Measurements from ENCODE around the gene ITGAE.
"Not testable (repeated sequence)": the region's sequence is repeated elsewhere in the genome, so short reads cannot be mapped to it uniquely, and the experiment has no call there.

The ITGAE gene

GRCh38 chr17:3715296-3715695 is 85.7 kb downstream of the ITGAE start:
- intact Hi-C loops (cut with DNase I) = no loop called here
- peak in 14 of 42 donors; percentile 16 to 65 (median 44) for DNase-seq

DNA sequence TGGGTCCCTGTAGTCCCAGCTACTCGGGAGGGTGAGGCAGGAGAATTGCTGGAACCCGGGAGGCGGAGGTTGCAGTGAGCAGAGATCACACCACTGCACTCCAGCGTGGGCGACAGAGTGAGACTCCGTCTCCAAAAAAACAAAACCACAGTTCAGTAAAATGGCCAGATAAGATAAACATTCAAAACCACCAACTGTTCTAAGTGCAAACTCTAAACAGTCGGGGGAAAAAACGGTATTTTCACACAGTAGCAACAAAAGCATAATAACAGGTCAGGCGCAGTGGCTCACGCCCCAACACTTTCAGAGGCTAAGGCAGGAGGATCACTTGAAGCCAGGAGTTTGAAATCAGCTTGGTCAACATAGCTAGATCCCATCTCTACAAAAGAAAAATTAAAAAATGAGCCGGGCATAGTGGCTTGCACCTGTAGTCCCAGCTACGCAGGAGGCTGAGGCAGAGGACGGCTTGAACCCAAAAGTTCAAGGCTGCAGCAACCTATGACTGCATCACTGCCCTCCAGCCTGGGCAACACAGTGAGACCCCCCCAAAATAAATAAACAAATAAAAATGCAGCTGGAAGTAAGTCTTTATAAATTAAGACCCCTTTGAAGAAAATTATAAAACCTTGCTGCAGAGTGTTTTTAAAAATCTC is 88.1 kb downstream of the ITGAE start:
- intact Hi-C loops (cut with DNase I) = no loop called here
- no peak for DNase-seq

GRCh38 chr17:3710951-3711383 is 90.0 kb downstream of the ITGAE start:
- DNase-seq = peak in 1 of 42 donors; percentile 49
- intact Hi-C loops (cut with DNase I) = no loop called here

GRCh38 chr17:3708366-3708765 is 92.6 kb downstream of the ITGAE start:
- intact Hi-C loops (cut with DNase I) = no loop called here
- no peak for DNase-seq

DNA sequence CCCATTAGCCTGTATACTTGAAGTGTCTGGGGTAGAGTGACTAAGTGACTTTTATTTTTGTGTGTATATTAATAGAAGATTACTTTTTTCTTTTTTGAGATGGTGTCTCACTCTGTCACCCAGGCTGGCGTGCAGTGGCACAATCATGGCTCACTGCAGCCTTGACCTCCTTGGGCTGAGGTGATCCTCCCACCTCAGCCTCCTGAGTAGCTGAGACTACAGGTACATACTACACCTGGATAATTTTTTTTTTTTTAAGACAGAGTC is 95.3 kb downstream of the ITGAE start:
- intact Hi-C loops (cut with DNase I); DNase-seq: not testable (repeated sequence)

- intact Hi-C loops (cut with DNase I) = no loop called here
- no peak for DNase-seq
These were observed 95.9 kb downstream of the ITGAE start for GRCh38 chr17:3704931-3705717.

GRCh38 chr17:3702041-3702539 is 98.9 kb downstream of the ITGAE start:
- intact Hi-C loops (cut with DNase I); DNase-seq: not testable (repeated sequence)

GRCh38 chr17:3699951-3700350 is 101.0 kb downstream of the ITGAE start:
- no peak for DNase-seq
- intact Hi-C loops (cut with DNase I) = no loop called here

DNA sequence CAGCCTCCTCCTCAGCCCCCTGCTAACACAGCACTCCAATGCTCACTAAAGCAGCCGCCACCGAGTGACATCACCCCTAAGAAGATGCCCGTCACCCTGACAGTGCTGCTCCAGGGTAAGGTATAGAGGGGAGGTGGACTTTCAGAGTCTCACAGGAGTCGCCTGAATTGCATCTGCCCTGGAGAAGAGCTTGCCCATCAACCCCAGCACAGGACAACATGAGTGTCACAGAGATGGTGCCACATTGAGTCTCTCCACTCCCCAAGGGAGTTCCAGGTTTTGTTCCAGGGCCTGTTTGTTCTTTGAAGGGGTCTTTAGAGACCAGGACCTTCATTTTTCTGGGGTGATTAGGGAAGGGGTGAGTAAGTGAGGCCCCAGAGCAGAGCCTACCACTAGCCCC is 102.8 kb downstream of the ITGAE start:
- intact Hi-C loops (cut with DNase I) = no loop called here
- no peak for DNase-seq

- intact Hi-C loops (cut with DNase I) = no loop called here
These were observed 103.9 kb downstream of the ITGAE start for GRCh38 chr17:3697103-3697476.

GRCh38 chr17:3695723-3696411 is 105.1 kb downstream of the ITGAE start, which contains the start of gene P2RX5:
Gene P2RX5, minus strand, starts transcription at chr17:3696155. Its CDS starts 150 bp downstream, at chr17:3696005.
- intact Hi-C loops (cut with DNase I) = no loop called here
- DNase-seq = peak in 17 of 42 donors; percentile 14 to 50 (median 30)

More at GRCh38 chr17:3697103-3697476, 103.9 kb downstream of the ITGAE start:
- DNase-seq = peak in 37 of 42 donors; percentile 20 to 84 (median 57)

DNA sequence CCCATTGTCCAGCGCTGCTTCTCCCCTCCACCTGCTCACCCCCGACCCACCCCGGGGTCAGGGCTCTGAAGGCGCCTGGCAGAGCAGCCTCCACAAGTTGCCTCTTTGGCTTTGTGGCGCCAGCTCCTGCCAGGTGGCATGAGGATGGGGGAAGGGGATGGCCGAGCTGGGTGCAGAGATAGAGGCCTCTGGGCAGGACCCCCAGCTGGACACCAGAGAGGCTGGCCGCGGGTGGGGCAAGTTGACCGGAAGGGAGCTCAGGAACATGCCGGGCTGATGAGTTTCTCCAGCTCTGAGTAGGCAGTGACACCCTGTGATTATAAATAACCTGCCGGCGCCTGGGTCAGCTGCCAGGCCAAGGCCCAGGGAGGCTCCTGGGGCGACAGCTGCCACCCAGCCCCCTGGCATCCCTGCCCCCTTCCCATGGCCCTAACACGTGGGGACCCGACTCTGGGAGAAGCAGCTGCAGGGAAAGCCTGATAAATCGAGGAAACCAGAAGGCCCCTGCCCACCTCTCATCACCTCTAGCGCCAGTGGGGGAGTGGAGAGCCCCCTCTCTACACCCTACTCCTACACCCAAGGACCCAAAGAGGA is 105.8 kb downstream of the ITGAE start:
- intact Hi-C loops (cut with DNase I) = no loop called here
- DNase-seq = peak in 1 of 42 donors; percentile 13

DNA sequence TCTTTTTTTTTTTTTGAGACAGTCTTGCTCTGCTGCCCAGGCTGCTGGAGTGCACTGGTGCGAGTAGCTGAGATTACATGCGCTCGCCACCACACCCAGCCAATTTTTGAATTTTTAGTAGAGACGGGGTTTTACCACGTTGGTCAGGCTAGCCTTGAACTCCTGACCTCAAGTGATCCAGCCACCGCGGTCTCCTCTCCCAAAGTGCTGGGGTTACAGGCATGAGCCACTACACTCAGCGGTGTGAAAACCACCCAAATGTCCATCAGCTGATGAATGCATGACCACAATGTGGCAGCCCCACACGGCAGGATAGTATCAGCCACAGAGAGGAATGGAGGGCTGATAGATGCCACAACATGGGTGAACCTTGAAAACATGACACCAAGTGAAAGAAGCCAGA is 107.2 kb downstream of the ITGAE start:
- DNase-seq = no peak
- intact Hi-C loops (cut with DNase I) = no loop called here

GRCh38 chr17:3693141-3693540 is 107.8 kb downstream of the ITGAE start:
- intact Hi-C loops (cut with DNase I) = no loop called here
- DNase-seq = no peak

DNA sequence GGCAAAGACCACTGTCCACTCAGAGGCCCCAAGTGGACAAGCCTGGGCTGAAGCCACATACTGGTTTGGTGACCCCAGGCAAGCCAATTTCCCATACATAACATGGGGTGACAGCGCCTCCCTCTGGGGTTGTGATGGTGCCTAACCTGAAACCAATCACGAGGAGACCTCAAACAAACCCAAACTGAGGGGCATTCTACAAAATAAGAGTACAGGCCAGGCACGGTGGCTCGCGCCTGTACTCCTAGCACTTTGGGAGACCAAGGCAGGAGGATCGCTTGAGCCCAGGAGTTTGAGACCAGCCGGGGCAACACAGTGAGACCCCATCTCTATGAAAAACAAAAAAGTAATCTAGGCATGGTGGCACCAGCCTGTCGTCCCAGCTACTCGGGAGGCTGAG is 108.6 kb downstream of the ITGAE start:
- DNase-seq = peak in 1 of 42 donors; percentile 51
- intact Hi-C loops (cut with DNase I) = no loop called here

DNA sequence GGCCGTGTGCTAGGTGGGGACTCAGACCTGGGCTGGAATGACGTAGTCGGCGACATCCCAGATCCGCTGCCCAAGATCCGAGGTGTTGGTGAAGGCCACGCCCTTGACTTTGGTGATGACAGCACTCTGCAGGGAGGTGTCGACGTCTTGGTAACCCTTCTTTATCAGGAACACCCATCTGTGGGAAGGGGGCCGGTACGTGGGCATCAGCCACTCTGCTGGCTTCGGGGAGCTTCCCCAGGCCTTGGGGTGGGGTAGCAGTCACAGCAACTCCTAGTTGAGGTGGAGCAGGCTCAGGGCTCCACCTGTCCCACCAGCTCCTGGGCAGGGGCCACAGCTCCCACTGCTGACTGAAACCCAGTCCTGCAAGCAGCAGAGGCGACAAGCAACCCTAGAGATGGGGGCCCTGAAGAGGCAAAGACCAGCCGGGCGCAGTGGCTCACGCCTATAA is 109.3 kb downstream of the ITGAE start:
- DNase-seq = no peak
- intact Hi-C loops (cut with DNase I) = no loop called here

DNA sequence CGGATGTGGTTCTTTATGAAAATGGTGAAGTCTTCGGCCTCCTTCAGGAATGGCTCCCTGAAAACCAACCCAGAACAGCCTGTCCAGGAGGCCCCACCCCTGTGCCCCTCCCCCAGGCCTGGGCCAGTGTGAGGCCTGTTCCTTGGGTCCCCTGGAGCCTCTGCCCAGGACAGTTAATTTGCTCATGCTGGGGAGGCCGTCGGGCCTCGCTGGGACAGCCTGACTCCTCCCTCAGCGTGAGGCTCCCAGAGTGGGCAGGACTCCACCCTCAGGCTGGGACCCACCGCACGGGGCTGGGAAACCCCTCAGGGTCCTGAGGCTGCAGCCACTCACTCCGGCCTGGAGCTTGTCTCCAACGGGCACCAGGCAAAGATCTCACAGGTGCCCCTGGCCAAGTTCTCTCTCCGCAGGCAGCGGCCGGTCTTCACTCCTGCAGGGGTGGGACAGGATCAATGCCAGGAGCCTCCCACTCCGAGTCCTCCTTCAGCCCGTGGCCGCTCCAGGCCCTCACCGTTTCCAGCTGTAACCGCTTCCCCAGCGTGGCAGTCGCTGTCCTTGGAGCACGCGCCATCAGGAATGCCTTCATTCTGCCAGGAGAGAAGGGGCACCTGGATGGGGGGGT is 110.8 kb downstream of the ITGAE start:
- no peak for DNase-seq
- intact Hi-C loops (cut with DNase I) = no loop called here

DNA sequence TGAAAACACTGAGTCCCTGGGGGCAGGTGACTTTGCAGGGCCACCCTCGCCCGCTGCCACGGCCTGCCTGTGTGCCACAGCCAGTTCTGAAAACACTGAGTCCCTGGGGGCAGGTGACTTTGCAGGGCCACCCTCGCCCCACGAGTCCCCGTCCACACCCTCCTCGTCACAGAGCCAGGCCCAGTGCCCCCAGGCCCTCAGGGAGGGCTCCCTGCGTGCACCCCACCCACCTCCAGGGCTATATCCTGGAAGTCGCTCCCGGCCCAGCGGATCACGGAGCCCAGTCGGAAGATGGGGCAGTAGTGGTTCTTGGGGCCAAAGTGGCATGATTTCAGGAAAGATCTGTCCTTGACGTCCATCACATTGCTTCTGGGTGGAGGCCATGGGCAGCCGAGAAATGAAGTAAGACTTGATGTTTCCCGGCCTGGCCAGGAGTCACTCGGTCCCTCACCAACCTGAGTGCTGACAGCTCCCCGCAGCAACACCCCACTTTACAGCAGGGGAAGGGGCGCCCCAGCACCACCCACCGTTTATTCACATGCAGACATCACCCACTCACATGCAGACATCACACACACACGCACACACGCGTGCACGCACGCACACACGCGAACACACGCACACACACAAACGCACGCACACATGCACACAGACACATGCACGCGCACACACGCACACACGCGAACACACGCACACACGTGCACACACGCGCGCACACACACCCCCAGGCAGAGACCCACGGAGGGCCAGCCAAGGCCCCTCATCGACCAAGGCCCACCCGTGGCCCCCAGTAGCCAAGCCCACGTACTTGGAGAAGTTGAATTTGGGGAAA is 111.5 kb downstream of the ITGAE start:
- DNase-seq = no peak
- intact Hi-C loops (cut with DNase I) = no loop called here

Data from head of caudate nucleus (tissue), 42 donors.